IMR-90 (cell line): ENCODE data around the gene SLC4A11. TPM values are rescaled to one million over a fixed set of nuclear protein-coding genes. Genes with fewer than 3 reads are reported as not detected.

Experiments used
- ATAC-seq: fragments of 200-7000 bp; cut with Tn5 transposase; 2 replicates; pipeline ENCODE4 v1.9.1; 2020; ENCODE audit warnings: low read depth, mild to moderate bottlenecking, moderate library complexity
- BruUV-seq: library from RNA; stranded (reverse); fragments of 400-500 nt; replicated peaks from 2 replicates; lab custom pipeline; 2021; lab: Mats Ljungman, UMichigan
- CTCF ChIA-PET: fragments of 300-600 bp; formaldehyde crosslinking; extraction: SDS; loops from one replicate; lab custom pipeline; 2021; ENCODE audit warnings: antibody characterized with exemption; lab: Yijun Ruan, JAX
- POLR2A ChIA-PET: fragments of 300-600 bp; sonication (Branson Sonifier 250); formaldehyde crosslinking; loops from one replicate; lab custom pipeline; 2022; ENCODE audit warnings: antibody characterized with exemption; ENCODE audit not compliant: unreplicated experiment; lab: Charles Lee
- DNase-seq: peaks from one replicate; pipeline ENCODE4 v3.0.0; 2013
- H2AFZ ChIP-seq: replicated peaks from 2 replicates; pipeline ENCODE3; 2013; ENCODE audit warnings: low read length, mild to moderate bottlenecking; ENCODE audit not compliant: poor library complexity
- H2AK5ac ChIP-seq: 2 replicates; pipeline ENCODE4 v1.6.1; 2013; ENCODE audit warnings: low read depth, low read length, inconsistent platforms
- H2AK9ac ChIP-seq: replicated peaks from 2 replicates; pipeline ENCODE3; 2013; ENCODE audit warnings: mild to moderate bottlenecking, low read depth, low read length, moderate library complexity; ENCODE audit not compliant: poor library complexity
- H2BK120ac ChIP-seq: 2 replicates; pipeline ENCODE4 v1.6.1; 2013; ENCODE audit warnings: low read depth, low read length, inconsistent platforms
- H2BK15ac ChIP-seq: 3 replicates; pipeline ENCODE4 v1.6.1; 2013; ENCODE audit warnings: low read depth, low read length, inconsistent platforms
- H2BK20ac ChIP-seq: 2 replicates; pipeline ENCODE4 v1.6.1; 2013; ENCODE audit warnings: low read depth, mild to moderate bottlenecking, inconsistent platforms, low read length, moderate library complexity
- H2BK5ac ChIP-seq: 2 replicates; pipeline ENCODE4 v1.6.1; 2013; ENCODE audit warnings: mild to moderate bottlenecking, low read depth, low read length, inconsistent platforms; ENCODE audit not compliant: poor library complexity, severe bottlenecking
- H3K14ac ChIP-seq: replicated peaks from 2 replicates; pipeline ENCODE4 v1.6.1; 2013; ENCODE audit warnings: low read depth, low read length, inconsistent platforms
- H3K18ac ChIP-seq: 2 replicates; pipeline ENCODE4 v1.6.1; 2013; ENCODE audit warnings: low read depth, low read length, control low read depth
- H3K23ac ChIP-seq: 2 replicates; pipeline ENCODE4 v1.6.1; 2013; ENCODE audit warnings: low read depth, low read length, inconsistent platforms
- H3K27ac ChIP-seq: 2 replicates; pipeline ENCODE4 v1.5.1; 2013; ENCODE audit warnings: mild to moderate bottlenecking, control low read depth, low read length; ENCODE audit not compliant: insufficient read depth
- H3K27me3 ChIP-seq: 2 replicates; pipeline ENCODE4 v1.6.1; 2013; ENCODE audit warnings: low read length; ENCODE audit not compliant: control insufficient read depth, insufficient read depth
- H3K36me3 ChIP-seq: 2 replicates; pipeline ENCODE4 v1.6.1; 2013; ENCODE audit warnings: low read length, mixed read lengths; ENCODE audit not compliant: control insufficient read depth, insufficient read depth
- H3K4ac ChIP-seq: 2 replicates; pipeline ENCODE4 v1.6.1; 2013; ENCODE audit warnings: low read depth, low read length, inconsistent platforms
- H3K4me1 ChIP-seq: 2 replicates; pipeline ENCODE4 v1.6.1; 2013; ENCODE audit warnings: low read length, mixed read lengths; ENCODE audit not compliant: control insufficient read depth, insufficient read depth
- H3K4me2 ChIP-seq: 2 replicates; pipeline ENCODE4 v1.6.1; 2013; ENCODE audit warnings: low read depth, mild to moderate bottlenecking, control low read depth, low read length, moderate library complexity
- H3K4me3 ChIP-seq: 2 replicates; pipeline ENCODE4 v1.5.1; 2013; ENCODE audit warnings: low read depth, mild to moderate bottlenecking, control low read depth, low read length, moderate library complexity; ENCODE audit not compliant: insufficient read depth
- H3K56ac ChIP-seq: 2 replicates; pipeline ENCODE4 v1.6.1; 2013; ENCODE audit warnings: low read length, inconsistent platforms; ENCODE audit not compliant: insufficient read depth; ENCODE audit errors: extremely low read depth
- H3K79me1 ChIP-seq, 2 experiments: 2 replicates each; pipeline ENCODE4 v1.6.1; 2013; ENCODE audit warnings: low read length in 2 of 2, inconsistent platforms in 1 of 2, low read depth in 1 of 2
- H3K9ac ChIP-seq: 2 replicates; pipeline ENCODE4 v1.6.1; 2013; ENCODE audit warnings: low read depth, low read length, control low read depth
- H3K9me1 ChIP-seq: 2 replicates; pipeline ENCODE4 v1.6.1; 2013; ENCODE audit warnings: low read length, inconsistent platforms; ENCODE audit not compliant: insufficient read depth
- H3K9me3 ChIP-seq: 2 replicates; pipeline ENCODE4 v1.6.1; 2013; ENCODE audit warnings: low read length; ENCODE audit not compliant: control insufficient read depth, insufficient read depth
- H4K20me1 ChIP-seq: 2 replicates; pipeline ENCODE4 v1.6.1; 2013; ENCODE audit warnings: low read length, inconsistent platforms; ENCODE audit not compliant: insufficient read depth
- H4K5ac ChIP-seq: 2 replicates; pipeline ENCODE4 v1.6.1; 2013; ENCODE audit warnings: mild to moderate bottlenecking, low read depth, low read length, control low read depth
- H4K8ac ChIP-seq, 2 experiments: 2 replicates each; pipeline ENCODE4 v1.6.1; 2013; ENCODE audit warnings: low read depth in 2 of 2, low read length in 2 of 2, control low read depth in 1 of 2, inconsistent platforms in 1 of 2
- H4K91ac ChIP-seq: 2 replicates; pipeline ENCODE4 v1.6.1; 2013; ENCODE audit warnings: low read depth, low read length, inconsistent platforms; ENCODE audit not compliant: insufficient read depth
- BHLHE40 ChIP-seq: fragments of 150-350 bp; IDR thresholded peaks from 2 replicates; pipeline ENCODE4 v1.6.1; 2016; ENCODE audit warnings: mild to moderate bottlenecking, low read depth, low read length
- CEBPB ChIP-seq: IDR thresholded peaks from 2 replicates; pipeline ENCODE4 v1.6.1; 2012; ENCODE audit warnings: low read depth, low read length, improper control_type of control experiment
- CHD1 ChIP-seq: IDR thresholded peaks from 2 replicates; pipeline ENCODE4 v1.6.1; 2012; ENCODE audit warnings: low read depth, low read length, improper control_type of control experiment
- CTCF ChIP-seq: conservative IDR thresholded peaks from 2 replicates; pipeline ENCODE4 v1.5.1; 2012; ENCODE audit warnings: mild to moderate bottlenecking, low read depth, low read length, improper control_type of control experiment
- ELK1 ChIP-seq: fragments of 150-350 bp; IDR thresholded peaks from 2 replicates; pipeline ENCODE4 v1.6.1; 2016; ENCODE audit warnings: low read depth, mild to moderate bottlenecking, low read length, moderate library complexity, borderline replicate concordance
- FOS ChIP-seq: fragments of 150-350 bp; IDR thresholded peaks from 2 replicates; pipeline ENCODE4 v1.6.1; 2016; ENCODE audit warnings: low read depth, low read length
- MAFK ChIP-seq: IDR thresholded peaks from 2 replicates; pipeline ENCODE4 v1.6.1; 2012; ENCODE audit warnings: low read depth, low read length, improper control_type of control experiment
- MAZ ChIP-seq: IDR thresholded peaks from 2 replicates; pipeline ENCODE4 v1.6.1; 2012; ENCODE audit warnings: low read depth, mild to moderate bottlenecking, low read length, improper control_type of control experiment, moderate library complexity, borderline replicate concordance
- MXI1 ChIP-seq: IDR thresholded peaks from 2 replicates; pipeline ENCODE4 v1.6.1; 2012; ENCODE audit warnings: low read depth, mild to moderate bottlenecking, low read length, moderate library complexity, borderline replicate concordance
- NFE2L2 ChIP-seq: fragments of 150-350 bp; IDR thresholded peaks from 2 replicates; pipeline ENCODE4 v1.6.1; 2016; ENCODE audit warnings: low read depth, mild to moderate bottlenecking, low read length
- POLR2A ChIP-seq: IDR thresholded peaks from 2 replicates; pipeline ENCODE4 v1.6.1; 2012; ENCODE audit warnings: mild to moderate bottlenecking, low read depth, low read length
- RAD21 ChIP-seq: IDR thresholded peaks from 2 replicates; pipeline ENCODE4 v1.6.1; 2012; ENCODE audit warnings: low read length, improper control_type of control experiment
- RCOR1 ChIP-seq: IDR thresholded peaks from 2 replicates; pipeline ENCODE4 v1.6.1; 2012; ENCODE audit warnings: mild to moderate bottlenecking, low read length, improper control_type of control experiment; ENCODE audit not compliant: insufficient replicate concordance
- RFX5 ChIP-seq: IDR thresholded peaks from 2 replicates; pipeline ENCODE4 v1.8.0; 2012; ENCODE audit warnings: low read depth, mild to moderate bottlenecking, low read length, moderate library complexity
- SMC3 ChIP-seq: fragments of 150-350 bp; IDR thresholded peaks from 2 replicates; pipeline ENCODE4 v1.6.1; 2016; ENCODE audit warnings: low read depth, mild to moderate bottlenecking, antibody characterized with exemption, low read length, moderate library complexity
- WGBS, 2 experiments: methylation state at CpG; one replicate each; pipeline versions ENCODE4 v1.1.5 to v1.1.7; 2013; ENCODE audit warnings: missing lambda C conversion rate in 2 of 2; ENCODE audit not compliant: insufficient read length in 1 of 2; ENCODE audit errors: extremely low coverage in 2 of 2; 5-methylcytosine and 5-hydroxymethylcytosine counted together
- dilution Hi-C: fragments of 300-500 bp; cut with HindIII; formaldehyde crosslinking; loops from one replicate; pipeline ENCODE4 v1.14.3; 2018; ENCODE audit warnings: low sequenced_read_pairs; ENCODE audit not compliant: unreplicated experiment
- in situ Hi-C: fragments of 300-500 bp; cut with MboI; formaldehyde crosslinking; loops from 3 replicates; pipeline ENCODE4 v1.14.3; 2019; ENCODE audit warnings: low sequenced_read_pairs, inconsistent platforms, mixed read lengths
- intact Hi-C: fragments of 100-400 bp; cut with micrococcal nuclease; formaldehyde crosslinking; loops from 2 replicates; pipeline ENCODE4 v1.10.0; 2022
- polyA plus RNA-seq, 3 experiments: library from polyadenylated mRNA; depleted of rRNA; stranded (reverse); fragments of >200 nt; gene quantifications; 2 replicates each; pipeline ENCODE4 v1.2.3, GENCODE V29; 2012; ENCODE audit warnings: low replicate concordance in 1 of 3
- total RNA-seq: library from RNA; depleted of rRNA; stranded (reverse); fragments of >200 nt; gene quantifications from 2 replicates; pipeline ENCODE4 v1.2.3, GENCODE V29; 2012
- TF ChIP-seq, protein P1 (sequence below): fragments of 150-350 bp; IDR thresholded peaks from 2 replicates; pipeline ENCODE4 v1.6.1; 2017; ENCODE audit warnings: mild to moderate bottlenecking, antibody characterized with exemption, low read length, low read depth

SLC4A11 gene
- total and polyA plus RNA-seq, 2 of the 4 experiments (the other 2 are of a cell fraction): 0.36 to 0.79 TPM

DNA sequence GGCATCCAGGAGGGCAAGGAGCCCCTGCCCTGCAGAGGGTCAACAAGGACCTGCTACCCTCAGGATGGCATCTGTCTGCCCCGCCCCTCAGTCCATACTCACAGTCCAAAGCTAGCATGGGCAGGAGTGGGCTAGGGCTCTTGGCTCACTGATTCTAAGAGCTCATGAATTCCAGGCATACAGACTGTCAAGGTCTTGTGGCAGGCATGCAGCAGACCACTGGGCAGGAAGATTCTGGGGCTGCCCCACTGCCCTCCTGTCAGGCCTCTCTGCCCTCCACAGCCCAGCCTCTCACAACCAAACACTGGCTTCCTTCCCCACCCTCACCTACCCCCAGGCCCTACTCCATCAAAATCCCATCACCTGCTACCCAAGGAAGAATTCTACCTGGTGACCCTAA, 5.6 kb upstream of the SLC4A11 start:
- Histone ChIP-seq H2BK20ac (no peak overlapping the region), H2AK9ac (no peak overlapping the region), H3K4me3 (no peak overlapping the region), H2BK5ac (no peak overlapping the region), H3K18ac (no peak overlapping the region), H4K20me1 (no peaks in the 10 kb centered on the region), H3K23ac (no peak overlapping the region), H3K79me1 (no peaks in the 10 kb centered on the region), H3K4ac (no peak overlapping the region), H3K4me1 (no peaks in the 10 kb centered on the region; the same call in 1 of the 2 replicates), H3K27ac (no peak overlapping the region), H4K5ac (no peak overlapping the region), H3K14ac (no peak overlapping the region), H3K56ac (no peak overlapping the region), H2BK120ac (no peak overlapping the region), H3K27me3 (peaks cover 10% of the 10 kb centered on the region; the same call in 1 of the 2 replicates), H4K8ac (no peak overlapping the region), H2BK15ac (no peak overlapping the region), H3K36me3 (no peaks in the 10 kb centered on the region), H2AK5ac (no peak overlapping the region), H3K9me3 (no peaks in the 10 kb centered on the region), H4K91ac (no peak overlapping the region), H3K9ac (no peak overlapping the region), H3K9me1 (no peaks in the 10 kb centered on the region), H3K4me2 (no peak overlapping the region), H2AFZ (no peak overlapping the region)
- in situ Hi-C loops: no loop called here
- TF ChIP-seq MAFK (no peak), MXI1 (no peak), CEBPB (no peak), ELK1 (no peak), RAD21 (no peak), BHLHE40 (no peak), MAZ (no peak), FOS (no peak), CHD1 (no peak), CTCF (no peak), NFE2L2 (no peak), RCOR1 (no peak), RFX5 (no peak), SMC3 (no peak), POLR2A (no peak)
- TF ChIP-seq, protein P1, sequence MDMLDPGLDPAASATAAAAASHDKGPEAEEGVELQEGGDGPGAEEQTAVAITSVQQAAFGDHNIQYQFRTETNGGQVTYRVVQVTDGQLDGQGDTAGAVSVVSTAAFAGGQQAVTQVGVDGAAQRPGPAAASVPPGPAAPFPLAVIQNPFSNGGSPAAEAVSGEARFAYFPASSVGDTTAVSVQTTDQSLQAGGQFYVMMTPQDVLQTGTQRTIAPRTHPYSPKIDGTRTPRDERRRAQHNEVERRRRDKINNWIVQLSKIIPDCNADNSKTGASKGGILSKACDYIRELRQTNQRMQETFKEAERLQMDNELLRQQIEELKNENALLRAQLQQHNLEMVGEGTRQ: no peak
- dilution Hi-C loops: no loop called here
- no peak for DNase-seq
- POLR2A ChIA-PET: no interaction called here
- ATAC-seq: no peak
- BruUV-seq: no TSS peak
- CTCF ChIA-PET: no interaction called here
- WGBS, 2 experiments: no CpG with 5 or more reads among the region's 1 CpG
- intact Hi-C loops: no loop called here
